PFSK-1 (cell line): ENCODE results near the gene ZDHHC24.

Source experiments
- POLR2AphosphoS5 ChIP-seq: IDR thresholded peaks from 2 replicates; pipeline ENCODE4 v1.6.1; 2012; ENCODE audit warnings: low read depth, mild to moderate bottlenecking, control low read depth, low read length, moderate library complexity
- SIN3A ChIP-seq: IDR thresholded peaks from 2 replicates; pipeline ENCODE4 v1.6.1; 2012; ENCODE audit warnings: mild to moderate bottlenecking, low read length, moderate library complexity, borderline replicate concordance; ENCODE audit not compliant: insufficient read depth
- TAF1 ChIP-seq: IDR thresholded peaks from 2 replicates; pipeline ENCODE4 v1.6.1; 2012; ENCODE audit warnings: low read length, control low read depth, borderline replicate concordance; ENCODE audit not compliant: insufficient read depth

- TF ChIP-seq POLR2AphosphoS5 (no peak), TAF1 (no peak), SIN3A (no peak)
These were observed 13.1 kb downstream of the ZDHHC24 start for GRCh38 chr11:66532784-66533183.
